Tibial nerve (tissue), 4 donors: ENCODE measurements around the gene MESP2. TPM values are rescaled to one million over a fixed set of nuclear protein-coding genes. Genes with fewer than 3 reads are reported as not detected.

ENCODE experiments used
- DNase-seq, 2 donors: peaks; one replicate each; pipeline ENCODE4 v3.0.0-alpha.2; 2019; ENCODE audit warnings: low spot score in 2 of 2
- H3K27ac ChIP-seq, 4 donors: fragments of 200-600 bp; sonication (generic) in 3 of 4; one replicate each; pipeline ENCODE4 v1.5.1; 2017 to 2019; ENCODE audit warnings: mild to moderate bottlenecking in 1 of 4
- H3K27me3 ChIP-seq, 2 donors: fragments of 200-600 bp; sonication (generic) in 1 of 2; one replicate each; pipeline versions ENCODE4 v1.5.1 to v1.6.0; 2017 to 2019
- H3K36me3 ChIP-seq, 3 donors: fragments of 200-600 bp; sonication (generic); one replicate each; pipeline ENCODE4 v1.5.1; 2018 to 2019
- H3K4me1 ChIP-seq, 4 donors: fragments of 200-600 bp; sonication (generic) in 3 of 4; one replicate each; pipeline ENCODE4 v1.5.1; 2017 to 2019
- H3K4me3 ChIP-seq, 4 donors: fragments of 200-600 bp; sonication (generic) in 3 of 4; one replicate each; pipeline ENCODE4 v1.5.1; 2017 to 2019; ENCODE audit warnings: mild to moderate bottlenecking in 1 of 4, moderate library complexity in 1 of 4
- H3K9me3 ChIP-seq, 4 donors: fragments of 200-600 bp; sonication (generic) in 3 of 4; one replicate each; pipeline ENCODE4 v1.5.1; 2017 to 2019
- EP300 ChIP-seq, 2 donors: sonication (generic); formaldehyde crosslinking; IDR thresholded peaks; one replicate each; pipeline ENCODE4 v1.6.1; 2017; ENCODE audit warnings: antibody characterized with exemption in 2 of 2, mild to moderate bottlenecking in 1 of 2
- POLR2A ChIP-seq, 2 donors: fragments of 450-650 bp; IDR thresholded peaks; one replicate each; pipeline ENCODE4 v1.6.1; 2017; ENCODE audit warnings: antibody characterized with exemption in 2 of 2, mild to moderate bottlenecking in 2 of 2, moderate library complexity in 2 of 2
- WGBS, 2 donors: methylation state at CpG; one replicate each; pipeline ENCODE4 v1.1.5; 2018; 5-methylcytosine and 5-hydroxymethylcytosine counted together
- total RNA-seq, 4 donors: library from RNA; depleted of rRNA; stranded (reverse); fragments of >200 nt; gene quantifications; one replicate each; pipeline ENCODE4 v1.1.0, GENCODE V29; 2016
- TF ChIP-seq, protein P1 (sequence below), 5 experiments: fragments of 200-600 bp in 3 of 5; fragments of 450-650 bp in 2 of 5; sonication (generic) in 3 of 5; IDR thresholded peaks; one replicate each; pipeline ENCODE4 v1.5.1; 2016 to 2019; ENCODE audit warnings: antibody characterized with exemption in 5 of 5, mild to moderate bottlenecking in 3 of 5, moderate library complexity in 2 of 5

MESP2 gene
- total RNA-seq, 4 donors from 2014 or later, result 1.5 TPM; not detected in 3

DNA sequence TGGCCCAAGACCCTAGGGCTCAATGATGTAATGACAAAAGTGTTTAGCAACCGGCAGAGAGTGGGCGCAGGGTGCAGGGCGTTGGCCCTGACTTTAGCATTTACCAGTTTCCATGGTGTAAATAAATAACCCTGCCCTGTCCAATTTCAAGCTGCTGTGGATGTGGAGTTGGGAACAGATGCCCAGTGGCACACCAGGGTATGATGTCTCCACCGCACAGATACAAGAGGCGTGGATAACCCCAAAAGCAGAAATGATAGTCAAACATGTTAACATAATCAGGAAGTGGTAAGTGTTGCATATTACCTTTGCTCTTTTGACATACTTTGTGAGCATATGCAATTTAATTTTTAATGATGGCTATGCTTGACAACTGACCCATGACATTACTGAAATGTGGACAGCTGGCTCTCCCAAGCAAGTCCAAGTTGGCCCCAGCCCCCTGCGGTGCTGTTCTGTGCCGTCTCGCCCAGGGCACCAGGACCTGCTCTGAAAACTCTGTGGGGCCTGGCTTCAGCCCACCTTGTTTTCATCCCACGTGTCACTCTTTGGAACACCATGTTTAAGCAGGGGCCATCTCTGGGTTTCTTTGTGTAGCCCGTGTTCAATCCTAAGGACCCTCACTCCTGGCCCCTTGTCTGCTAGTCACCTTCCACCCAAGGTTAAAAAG lies 49.3 kb downstream of the MESP2 start:
- H3K27me3 ChIP-seq, result peaks cover 0 to 6% of the 10 kb centered on the region in 2 donors
- H3K4me3 ChIP-seq, result no peak overlapping the region
- H3K4me1 ChIP-seq, result peaks cover 0 to 40% (median 23%) of the 10 kb centered on the region in 4 donors
- 74 to 79% methylated on average over 10 of the region's 10 CpGs for WGBS, 2 donors
- no peak overlapping the region for H3K27ac ChIP-seq
- no peak for DNase-seq
- no peaks in the 10 kb centered on the region for H3K36me3 ChIP-seq
- H3K9me3 ChIP-seq, result no peaks in the 10 kb centered on the region
- TF ChIP-seq, protein P1, sequence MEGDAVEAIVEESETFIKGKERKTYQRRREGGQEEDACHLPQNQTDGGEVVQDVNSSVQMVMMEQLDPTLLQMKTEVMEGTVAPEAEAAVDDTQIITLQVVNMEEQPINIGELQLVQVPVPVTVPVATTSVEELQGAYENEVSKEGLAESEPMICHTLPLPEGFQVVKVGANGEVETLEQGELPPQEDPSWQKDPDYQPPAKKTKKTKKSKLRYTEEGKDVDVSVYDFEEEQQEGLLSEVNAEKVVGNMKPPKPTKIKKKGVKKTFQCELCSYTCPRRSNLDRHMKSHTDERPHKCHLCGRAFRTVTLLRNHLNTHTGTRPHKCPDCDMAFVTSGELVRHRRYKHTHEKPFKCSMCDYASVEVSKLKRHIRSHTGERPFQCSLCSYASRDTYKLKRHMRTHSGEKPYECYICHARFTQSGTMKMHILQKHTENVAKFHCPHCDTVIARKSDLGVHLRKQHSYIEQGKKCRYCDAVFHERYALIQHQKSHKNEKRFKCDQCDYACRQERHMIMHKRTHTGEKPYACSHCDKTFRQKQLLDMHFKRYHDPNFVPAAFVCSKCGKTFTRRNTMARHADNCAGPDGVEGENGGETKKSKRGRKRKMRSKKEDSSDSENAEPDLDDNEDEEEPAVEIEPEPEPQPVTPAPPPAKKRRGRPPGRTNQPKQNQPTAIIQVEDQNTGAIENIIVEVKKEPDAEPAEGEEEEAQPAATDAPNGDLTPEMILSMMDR (IDR thresholded peaks at IDR 0.05), result no peak
- TF ChIP-seq POLR2A (IDR thresholded peaks at IDR 0.05), result no peak

DNA sequence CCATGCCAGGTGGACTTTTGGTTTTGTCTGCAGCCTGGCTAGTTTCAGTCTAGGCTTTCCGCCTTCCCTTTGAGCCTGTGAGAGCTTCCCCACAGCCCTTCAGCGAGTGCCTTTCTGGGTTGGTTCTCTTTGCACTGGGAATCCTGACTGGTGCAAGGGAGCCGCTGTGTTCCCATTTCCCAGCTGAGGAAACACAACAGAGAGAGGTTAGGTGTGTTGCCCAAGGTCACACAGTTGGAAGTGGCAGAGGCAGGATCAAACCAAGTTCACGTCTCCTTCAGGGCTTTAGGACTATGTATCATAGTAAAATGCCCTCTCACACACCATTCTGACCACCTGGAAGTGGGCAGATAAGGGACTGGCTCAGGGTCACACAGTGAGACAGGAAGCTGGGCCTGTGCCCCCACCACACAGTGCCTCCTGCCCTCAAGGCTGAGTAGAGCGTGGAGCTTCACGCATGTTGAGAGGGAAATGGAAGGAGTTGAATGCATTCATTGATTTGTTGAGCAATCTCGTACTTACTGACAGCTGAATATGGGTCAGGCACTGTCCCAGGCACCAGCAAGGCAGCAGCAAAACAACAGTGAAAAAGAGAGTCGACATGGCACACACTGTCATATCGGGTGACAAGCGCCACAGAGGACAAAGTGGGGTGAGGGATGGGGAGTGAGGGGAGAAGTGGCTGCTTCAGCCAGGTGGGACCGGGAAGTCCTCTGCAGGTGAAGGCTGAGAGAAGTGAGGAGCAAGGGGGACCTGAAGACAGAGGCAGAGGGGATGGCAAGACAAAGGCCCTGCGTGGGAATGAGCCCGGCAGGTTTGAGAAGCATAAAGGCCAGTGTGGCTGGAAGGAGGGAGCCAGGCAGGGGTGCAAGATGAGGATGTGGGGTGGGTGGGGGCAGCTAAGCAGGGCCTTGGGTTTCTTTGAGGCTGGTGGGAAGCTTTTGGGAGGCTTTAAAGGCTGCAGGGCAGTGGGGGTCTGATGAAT lies 50.8 kb downstream of the MESP2 start:
- WGBS, 2 donors, result 79 to 81% methylated on average over 13 of the region's 13 CpGs
- no peak overlapping the region for H3K4me3 ChIP-seq
- no peak for DNase-seq
- TF ChIP-seq, protein P1 (IDR thresholded peaks at IDR 0.05), result no peak
- TF ChIP-seq POLR2A (IDR thresholded peaks at IDR 0.05) (no peak), EP300 (IDR thresholded peaks at IDR 0.05) (no peak)
- no peaks in the 10 kb centered on the region for H3K27me3 ChIP-seq
- H3K27ac ChIP-seq, result no peak overlapping the region
- H3K4me1 ChIP-seq, result peaks cover 0 to 35% (median 23%) of the 10 kb centered on the region in 4 donors
- no peaks in the 10 kb centered on the region for H3K9me3 ChIP-seq
- H3K36me3 ChIP-seq, result peaks cover 0 to 6% (median 0%) of the 10 kb centered on the region in 3 donors

DNA sequence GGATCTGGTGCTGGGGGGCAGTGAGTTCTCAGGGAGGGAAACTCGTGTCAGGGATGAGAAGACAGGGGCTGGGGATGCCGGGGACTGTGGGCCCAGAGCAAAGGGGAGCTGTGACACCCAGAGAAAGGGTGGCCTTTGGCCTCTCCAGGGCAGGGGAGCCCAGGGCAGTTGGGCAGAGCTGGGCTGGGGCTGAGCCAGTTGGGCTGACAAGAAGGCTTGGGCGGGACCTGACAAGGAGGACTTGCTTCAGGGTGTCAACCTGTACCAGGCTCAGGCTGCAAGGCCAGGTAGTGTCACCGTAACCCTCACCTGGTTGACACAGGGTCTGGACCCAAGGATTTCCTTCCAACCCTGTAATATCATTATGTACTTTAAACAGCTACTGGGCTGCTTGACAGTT lies 51.7 kb downstream of the MESP2 start:
- H3K27ac ChIP-seq, result peak overlapping the region in 3 of 4 donors; percentile 30 to 78 (median 71)
- 52 to 73% methylated on average over 2 to 4 of the region's 4 CpGs for WGBS, 2 donors
- TF ChIP-seq POLR2A (IDR thresholded peaks at IDR 0.05), result no peak
- TF ChIP-seq EP300 (IDR thresholded peaks at IDR 0.05), result no peak
- TF ChIP-seq, protein P1 (IDR thresholded peaks at IDR 0.05), result no peak
- no peaks in the 10 kb centered on the region for H3K9me3 ChIP-seq
- H3K36me3 ChIP-seq, result peaks cover 0 to 15% (median 0%) of the 10 kb centered on the region in 3 donors
- H3K4me1 ChIP-seq, result peaks cover 0 to 32% (median 23%) of the 10 kb centered on the region in 4 donors
- no peak overlapping the region for H3K4me3 ChIP-seq
- no peaks in the 10 kb centered on the region for H3K27me3 ChIP-seq
- no peak for DNase-seq

Other genes starting within 250 kb of the MESP2 start
- gene TICRR, start 200.9 kb upstream of the MESP2 start, total RNA-seq, result under 1 TPM in 1 of 4 donors, not detected in 3; 0.60 TPM
- gene KIF7, start 120.9 kb upstream of the MESP2 start, total RNA-seq, result 10 to 100 TPM in 3 of 4 donors, 1 to 10 TPM in 1; 7.2 to 41.1 (median 20.8) TPM
- gene PLIN1, start 97.0 kb upstream of the MESP2 start, total RNA-seq, result 100 to 1,000 TPM; 144 to 392 (median 300) TPM
- 10 to 100 TPM in 2 of 4 donors, 1 to 10 TPM in 2; 7.2 to 15.5 (median 9.7) TPM for gene PEX11A, start 85.6 kb upstream of the MESP2 start, total RNA-seq
- gene WDR93, start 85.5 kb upstream of the MESP2 start, total RNA-seq, result under 1 TPM in 2 of 4 donors, not detected in 2; 0.21 to 0.39 TPM
- gene MESP1, start 25.1 kb upstream of the MESP2 start, total RNA-seq, result 10 to 100 TPM in 1 of 4 donors, 1 to 10 TPM in 3; 3.5 to 10.5 (median 6.2) TPM
- gene ANPEP, start 38.5 kb downstream of the MESP2 start, total RNA-seq, result 10 to 100 TPM; 47.2 to 79.2 (median 72.1) TPM
- gene AP3S2, start 117.7 kb downstream of the MESP2 start, total RNA-seq, result 10 to 100 TPM; 49.2 to 61.4 (median 52.2) TPM
- gene ARPIN, start 136.6 kb downstream of the MESP2 start, total RNA-seq, result 10 to 100 TPM; 21.0 to 32.6 (median 25.6) TPM
- 10 to 100 TPM in 3 of 4 donors, 1 to 10 TPM in 1; 9.0 to 15.6 (median 11.2) TPM for gene ZNF710, start 225.0 kb downstream of the MESP2 start, total RNA-seq